Measurements from ENCODE around the gene RMND1. TPM values are rescaled to one million over a fixed set of nuclear protein-coding genes. Genes with fewer than 3 reads are reported as not detected.

The RMND1 gene
- total RNA-seq, 2 experiments from 2014 or later, result 16.7 to 18.4 TPM

- peaks cover 15% of the 10 kb centered on the region for H3K4me1 Mint-ChIP-seq (ENCODE audit: low read depth)
- H3K9me3 Mint-ChIP-seq, result peaks cover 1% of the 10 kb centered on the region
- H3K27me3 Mint-ChIP-seq (ENCODE audit: low read depth), result no peaks in the 10 kb centered on the region
- H3K4me3 Mint-ChIP-seq, result no peak overlapping the region
- H3K27ac Mint-ChIP-seq, result no peak overlapping the region
- H3K36me3 Mint-ChIP-seq (ENCODE audit: low read depth), result peaks cover 44% of the 10 kb centered on the region
- CTCF ChIA-PET, result no interaction called here
- intact Hi-C loops (cut with micrococcal nuclease), result no loop called here
- no peak for DNase-seq
These were observed 42.7 kb downstream of the RMND1 start for GRCh38 chr6:151409260-151409659.

- Mint-ChIP-seq H3K36me3 (ENCODE audit: low read depth) (peaks cover 41% of the 10 kb centered on the region), H3K27ac (peak overlapping the region; percentile 27), H3K4me1 (ENCODE audit: low read depth) (peaks cover 12% of the 10 kb centered on the region), H3K9me3 (no peaks in the 10 kb centered on the region), H3K4me3 (no peak overlapping the region), H3K27me3 (ENCODE audit: low read depth) (no peaks in the 10 kb centered on the region)
- DNase-seq, result no peak
- intact Hi-C loops (cut with micrococcal nuclease), result no loop called here
- CTCF ChIA-PET, result interaction anchor here (1.1 kb wide), 1 partner anchor 30 kb away, joined by 4 read pairs; no protein-coding TSS in a partner anchor
These were observed 43.1 kb downstream of the RMND1 start for GRCh38 chr6:151408858-151409257.

- no peak for DNase-seq
- CTCF ChIA-PET, result no interaction called here
- intact Hi-C loops (cut with micrococcal nuclease), result no loop called here
- Mint-ChIP-seq H3K4me1 (ENCODE audit: low read depth) (peaks cover 35% of the 10 kb centered on the region), H3K36me3 (ENCODE audit: low read depth) (peaks cover 23% of the 10 kb centered on the region), H3K4me3 (no peak overlapping the region), H3K9me3 (no peaks in the 10 kb centered on the region), H3K27me3 (ENCODE audit: low read depth) (no peaks in the 10 kb centered on the region), H3K27ac (peak overlapping the region; percentile 10)
These were observed 48.0 kb downstream of the RMND1 start for GRCh38 chr6:151403919-151404308.

GRCh38 chr6:151402228-151402627 is 49.7 kb downstream of the RMND1 start:
- H3K9me3 Mint-ChIP-seq, result no peaks in the 10 kb centered on the region
- peak overlapping the region; percentile 50 for H3K27ac Mint-ChIP-seq
- CTCF ChIA-PET, result no interaction called here
- intact Hi-C loops (cut with micrococcal nuclease), result no loop called here
- peaks cover 48% of the 10 kb centered on the region for H3K4me1 Mint-ChIP-seq (ENCODE audit: low read depth)
- H3K4me3 Mint-ChIP-seq, result no peak overlapping the region
- H3K27me3 Mint-ChIP-seq (ENCODE audit: low read depth), result no peaks in the 10 kb centered on the region
- no peak for DNase-seq
- peaks cover 28% of the 10 kb centered on the region for H3K36me3 Mint-ChIP-seq (ENCODE audit: low read depth)

- Mint-ChIP-seq H3K4me3 (no peak overlapping the region), H3K27ac (peak overlapping the region; percentile 69), H3K9me3 (no peaks in the 10 kb centered on the region), H3K27me3 (ENCODE audit: low read depth) (no peaks in the 10 kb centered on the region), H3K4me1 (ENCODE audit: low read depth) (peaks cover 57% of the 10 kb centered on the region), H3K36me3 (ENCODE audit: low read depth) (peaks cover 26% of the 10 kb centered on the region)
- intact Hi-C loops (cut with micrococcal nuclease), result loop anchor here (1.0 kb wide), 1 partner anchor 8 kb away; no protein-coding TSS in a partner anchor
- DNase-seq, result no peak
- CTCF ChIA-PET, result interaction anchor here (0.6 kb wide), 1 partner anchor 296 kb away, joined by 4 read pairs; no protein-coding TSS in a partner anchor
These were observed 51.5 kb downstream of the RMND1 start for GRCh38 chr6:151400473-151400872.

GRCh38 chr6:151399679-151400078 is 52.2 kb downstream of the RMND1 start:
- DNase-seq, result no peak
- Mint-ChIP-seq H3K36me3 (ENCODE audit: low read depth) (peaks cover 26% of the 10 kb centered on the region), H3K4me3 (no peak overlapping the region), H3K9me3 (no peaks in the 10 kb centered on the region), H3K27me3 (ENCODE audit: low read depth) (no peaks in the 10 kb centered on the region), H3K4me1 (ENCODE audit: low read depth) (peaks cover 63% of the 10 kb centered on the region), H3K27ac (peak overlapping the region; percentile 24)
- intact Hi-C loops (cut with micrococcal nuclease), result loop anchor here (1.0 kb wide), 1 partner anchor 7 kb away; no protein-coding TSS in a partner anchor
- CTCF ChIA-PET, result interaction anchor here (0.5 kb wide), 1 partner anchor 25 kb away, joined by 3 read pairs; no protein-coding TSS in a partner anchor

- Mint-ChIP-seq H3K27me3 (ENCODE audit: low read depth) (no peaks in the 10 kb centered on the region), H3K27ac (peak overlapping the region; percentile 98), H3K36me3 (ENCODE audit: low read depth) (peaks cover 22% of the 10 kb centered on the region), H3K4me1 (ENCODE audit: low read depth) (peaks cover 54% of the 10 kb centered on the region), H3K4me3 (peak overlapping the region; percentile 21), H3K9me3 (no peaks in the 10 kb centered on the region)
- no peak for DNase-seq
- intact Hi-C loops (cut with micrococcal nuclease), result loop anchor here (5.0 kb wide), 3 partner anchors 84 to 1609 kb away; partner anchors contain the start of gene MTRF1L
- CTCF ChIA-PET, result interaction anchor here (1.0 kb wide), 1 partner anchor 13 kb away, joined by 3 read pairs; no protein-coding TSS in a partner anchor
These were observed 58.5 kb downstream of the RMND1 start for GRCh38 chr6:151393410-151393809.

GRCh38 chr6:151392427-151392826 is 59.5 kb downstream of the RMND1 start:
- H3K36me3 Mint-ChIP-seq (ENCODE audit: low read depth), result peaks cover 18% of the 10 kb centered on the region
- no peak for DNase-seq
- CTCF ChIA-PET, result interaction anchor here (1.0 kb wide), 1 partner anchor 13 kb away, joined by 3 read pairs; no protein-coding TSS in a partner anchor
- H3K9me3 Mint-ChIP-seq, result no peaks in the 10 kb centered on the region
- peaks cover 54% of the 10 kb centered on the region for H3K4me1 Mint-ChIP-seq (ENCODE audit: low read depth)
- peak overlapping the region; percentile 95 for H3K4me3 Mint-ChIP-seq
- H3K27me3 Mint-ChIP-seq (ENCODE audit: low read depth), result no peaks in the 10 kb centered on the region
- intact Hi-C loops (cut with micrococcal nuclease), result loop anchor here (1.0 to 5.0 kb wide), 4 partner anchors 8 to 1610 kb away; partner anchors contain the start of gene MTRF1L
- peak overlapping the region; percentile 98 for H3K27ac Mint-ChIP-seq

- no peaks in the 10 kb centered on the region for H3K27me3 Mint-ChIP-seq (ENCODE audit: low read depth)
- peak within 1 kb of the TSS; percentile 95 for H3K4me3 Mint-ChIP-seq
- peaks cover 54% of the 10 kb centered on the region for H3K4me1 Mint-ChIP-seq (ENCODE audit: low read depth)
- CTCF ChIA-PET, result interaction anchor here (1.0 kb wide), 1 partner anchor 13 kb away, joined by 3 read pairs; no protein-coding TSS in a partner anchor
- H3K9me3 Mint-ChIP-seq, result no peaks in the 10 kb centered on the region
- H3K27ac Mint-ChIP-seq, result peak within 1 kb of the TSS; percentile 98
- intact Hi-C loops (cut with micrococcal nuclease), result loop anchor here (1.0 to 5.0 kb wide), 5 partner anchors 9 to 1611 kb away; partner anchors contain the start of genes FBXO5 and MTRF1L
- peak; percentile 74 for DNase-seq
- H3K36me3 Mint-ChIP-seq (ENCODE audit: low read depth), result peaks cover 14% of the 10 kb centered on the region
These were observed 60.2 kb downstream of the RMND1 start, which contains the start of gene ZBTB2 for GRCh38 chr6:151391471-151392413. Gene ZBTB2, minus strand, starts transcription at chr6:151391559. Its CDS starts 17,922 bp downstream, at chr6:151373637.

GRCh38 chr6:151390851-151391470 is 61.0 kb downstream of the RMND1 start:
- peak; percentile 80 for DNase-seq
- Mint-ChIP-seq H3K4me1 (ENCODE audit: low read depth) (peaks cover 51% of the 10 kb centered on the region), H3K9me3 (no peaks in the 10 kb centered on the region), H3K36me3 (ENCODE audit: low read depth) (peaks cover 12% of the 10 kb centered on the region), H3K27me3 (ENCODE audit: low read depth) (no peaks in the 10 kb centered on the region), H3K27ac (peak overlapping the region; percentile 98), H3K4me3 (peak overlapping the region; percentile 95)
- CTCF ChIA-PET, result no interaction called here
- intact Hi-C loops (cut with micrococcal nuclease), result loop anchor here (1.0 to 5.0 kb wide), 10 partner anchors 11 to 1611 kb away; partner anchors contain the start of genes FBXO5, MTHFD1L, MTRF1L and RMND1

- peak overlapping the region; percentile 95 for H3K4me3 Mint-ChIP-seq
These were observed 61.6 kb downstream of the RMND1 start for GRCh38 chr6:151390276-151390850.

More at GRCh38 chr6:151390276-151390850, 61.6 kb downstream of the RMND1 start:
- no peaks in the 10 kb centered on the region for H3K9me3 Mint-ChIP-seq
- no peaks in the 10 kb centered on the region for H3K27me3 Mint-ChIP-seq (ENCODE audit: low read depth)
- CTCF ChIA-PET, result no interaction called here
- peaks cover 54% of the 10 kb centered on the region for H3K4me1 Mint-ChIP-seq (ENCODE audit: low read depth)
- H3K27ac Mint-ChIP-seq, result peak overlapping the region; percentile 70
- intact Hi-C loops (cut with micrococcal nuclease), result loop anchor here (1.0 to 5.0 kb wide), 10 partner anchors 10 to 1612 kb away; partner anchors contain the start of genes FBXO5, MTHFD1L, MTRF1L and RMND1
- DNase-seq, result peak; percentile 97
- H3K36me3 Mint-ChIP-seq (ENCODE audit: low read depth), result peaks cover 12% of the 10 kb centered on the region

Measured in activated naive CD4-positive, alpha-beta T cell treated with anti-CD3 and anti-CD28 coated beads for 36 hours (primary cell).